GM12891 (cell line): ENCODE results near the gene SMIM21.

Experiments
- DNase-seq: peaks from one replicate; pipeline ENCODE4 v3.0.0; 2011; ENCODE audit warnings: low spot score; ENCODE audit not compliant: insufficient read length
- FAIRE-seq: peaks from 2 replicates; lab custom pipeline; 2011; peaks lifted over from hg19 to GRCh38; lab: Jason Lieb, UNC
- PAX5 ChIP-seq: IDR thresholded peaks from 2 replicates; pipeline ENCODE4 v1.6.1; 2011; ENCODE audit warnings: low read length, moderate library complexity, mild to moderate bottlenecking; ENCODE audit not compliant: insufficient read depth, severe bottlenecking
- POLR2A ChIP-seq: IDR thresholded peaks from 2 replicates; pipeline ENCODE4 v1.6.1; 2011; ENCODE audit warnings: low read depth, low read length, control low read depth
- POLR2AphosphoS5 ChIP-seq: IDR thresholded peaks from 2 replicates; pipeline ENCODE4 v1.6.1; 2011; ENCODE audit warnings: low read depth, low read length, control low read depth
- POU2F2 ChIP-seq: IDR thresholded peaks from 2 replicates; pipeline ENCODE4 v1.6.1; 2011; ENCODE audit warnings: low read depth, mild to moderate bottlenecking, control low read depth, low read length, moderate library complexity
- SPI1 ChIP-seq: IDR thresholded peaks from 2 replicates; pipeline ENCODE4 v1.6.1; 2011; ENCODE audit warnings: low read depth, low read length, control low read depth
- TAF1 ChIP-seq: IDR thresholded peaks from 2 replicates; pipeline ENCODE4 v1.6.1; 2011; ENCODE audit warnings: low read depth, low read length, control low read depth

SMIM21 gene

GRCh38 chr18:75364512-75365253 lies 62.8 kb downstream of the SMIM21 start:
- TF ChIP-seq POLR2AphosphoS5 (no peak), PAX5 (no peak), POLR2A (no peak)
- FAIRE-seq, result no peak
- no peak for DNase-seq

- TF ChIP-seq POLR2A (no peak), TAF1 (no peak), SPI1 (no peak), POLR2AphosphoS5 (no peak), PAX5 (no peak), POU2F2 (no peak)
- no peak for DNase-seq
- no peak for FAIRE-seq
Observed at GRCh38 chr18:75363446-75364225, 63.9 kb downstream of the SMIM21 start.

- no peak for DNase-seq
- no peak for FAIRE-seq
- no peak for TF ChIP-seq POU2F2
- TF ChIP-seq POLR2A, result no peak
- no peak for TF ChIP-seq POLR2AphosphoS5
- no peak for TF ChIP-seq PAX5
- TF ChIP-seq TAF1, result no peak
- no peak for TF ChIP-seq SPI1
Observed at GRCh38 chr18:75362435-75362834, 65.1 kb downstream of the SMIM21 start.

- DNase-seq (no peak), FAIRE-seq (no peak)
- TF ChIP-seq SPI1, result no peak
- TF ChIP-seq PAX5, result no peak
- no peak for TF ChIP-seq TAF1
- no peak for TF ChIP-seq POU2F2
- no peak for TF ChIP-seq POLR2A
- no peak for TF ChIP-seq POLR2AphosphoS5
Observed at GRCh38 chr18:75360941-75361340, 66.6 kb downstream of the SMIM21 start.

- DNase-seq (no peak), FAIRE-seq (no peak)
- no peak for TF ChIP-seq POLR2A
- no peak for TF ChIP-seq PAX5
- TF ChIP-seq SPI1, result no peak
- TF ChIP-seq POLR2AphosphoS5, result no peak
- no peak for TF ChIP-seq TAF1
- no peak for TF ChIP-seq POU2F2
Observed at GRCh38 chr18:75360215-75360614, 67.3 kb downstream of the SMIM21 start.
